H1 (cell line): ENCODE data around the gene FLT3. TPM values are rescaled to one million over a fixed set of nuclear protein-coding genes. Genes with fewer than 3 reads are reported as not detected.
A peak's percentile ranks its signal among the peaks of the same experiment; 100 is the strongest.

Experiments
- CTCF ChIA-PET: fragments of 300-600 bp; sonication (Branson Sonifier 250); formaldehyde crosslinking; loops from one replicate; lab custom pipeline; 2021; ENCODE audit not compliant: partially characterized antibody; lab: Charles Lee
- POLR2A ChIA-PET: fragments of 300-600 bp; sonication (Branson Sonifier 250); formaldehyde crosslinking; loops from one replicate; lab custom pipeline; 2021; ENCODE audit warnings: inconsistent platforms; ENCODE audit not compliant: partially characterized antibody; lab: Charles Lee
- DNase-seq, 2 experiments: peaks; one replicate each; pipeline versions ENCODE4 v3.0.0 to v3.0.0-alpha.2; 2010 to 2022; ENCODE audit warnings: low spot score in 2 of 2, low read depth in 1 of 2, mixed read lengths in 1 of 2
- FAIRE-seq: peaks from 2 replicates; lab custom pipeline; 2011; peaks lifted over from hg19 to GRCh38; lab: Jason Lieb, UNC
- H2AFZ ChIP-seq: 2 replicates; pipeline ENCODE4 v1.8.1; 2012; ENCODE audit warnings: low read length, inconsistent platforms
- H2AK5ac ChIP-seq: 2 replicates; pipeline ENCODE4 v1.6.1; 2013; ENCODE audit warnings: low read depth, low read length
- H2BK120ac ChIP-seq: replicated peaks from 2 replicates; pipeline ENCODE3; 2013; ENCODE audit warnings: low read depth, low read length, inconsistent platforms
- H2BK12ac ChIP-seq: 2 replicates; pipeline ENCODE4 v1.6.1; 2013; ENCODE audit warnings: low read depth, low read length
- H2BK15ac ChIP-seq: 2 replicates; pipeline ENCODE4 v1.6.1; 2013; ENCODE audit warnings: low read length
- H2BK20ac ChIP-seq: 2 replicates; pipeline ENCODE4 v1.6.1; 2013; ENCODE audit warnings: low read length
- H2BK5ac ChIP-seq: 2 replicates; pipeline ENCODE4 v1.6.1; 2013; ENCODE audit warnings: low read depth, low read length
- H3K14ac ChIP-seq: 2 replicates; pipeline ENCODE4 v1.6.1; 2013; ENCODE audit warnings: inconsistent platforms; ENCODE audit not compliant: insufficient read length
- H3K18ac ChIP-seq: 2 replicates; pipeline ENCODE4 v1.6.1; 2013; ENCODE audit warnings: low read length; ENCODE audit errors: extremely low read depth
- H3K23ac ChIP-seq: 2 replicates; pipeline ENCODE4 v1.6.1; 2013; ENCODE audit warnings: inconsistent platforms; ENCODE audit not compliant: insufficient read length
- H3K23me2 ChIP-seq: 2 replicates; pipeline ENCODE4 v1.6.1; 2013; ENCODE audit warnings: low read depth, low read length
- H3K27ac ChIP-seq: 2 replicates; pipeline ENCODE4 v1.6.1; 2011; ENCODE audit warnings: low read depth, low read length, inconsistent platforms
- H3K27me3 ChIP-seq, 4 experiments: replicated peaks in 1 of 4; 1 replicate in 1 of 4; 2 replicates in 3 of 4; pipeline versions ENCODE4 v1.6.1 to v1.8.1; 2011 to 2013; ENCODE audit warnings: low read length in 3 of 4, mild to moderate bottlenecking in 3 of 4, inconsistent platforms in 2 of 4, mixed read lengths in 2 of 4, moderate library complexity in 1 of 4; ENCODE audit not compliant: control insufficient read depth in 3 of 4, insufficient read depth in 3 of 4; ENCODE audit errors: extremely low read depth in 1 of 4
- H3K36me3 ChIP-seq, 4 experiments: 2 replicates each; pipeline versions ENCODE4 v1.6.1 to v1.8.1; 2011 to 2013; ENCODE audit warnings: mild to moderate bottlenecking in 4 of 4, low read length in 3 of 4, moderate library complexity in 2 of 4, control low read depth in 1 of 4, inconsistent platforms in 1 of 4; ENCODE audit not compliant: insufficient read depth in 4 of 4, control insufficient read depth in 2 of 4
- H3K4ac ChIP-seq: replicated peaks from 2 replicates; pipeline ENCODE3; 2013; ENCODE audit warnings: low read length, low read depth, mixed read lengths, inconsistent platforms; ENCODE audit not compliant: insufficient read length
- H3K4me1 ChIP-seq, 4 experiments: replicated peaks in 1 of 4; 1 replicate in 1 of 4; 2 replicates in 3 of 4; pipeline versions ENCODE4 v1.6.1 to v1.8.1; 2011 to 2013; ENCODE audit warnings: low read length in 3 of 4, inconsistent platforms in 2 of 4, mixed read lengths in 1 of 4; ENCODE audit not compliant: insufficient read depth in 4 of 4, control insufficient read depth in 3 of 4
- H3K4me2 ChIP-seq, 2 experiments: 2 replicates each; pipeline versions ENCODE4 v1.6.1 to v1.8.1; 2011 to 2013; ENCODE audit warnings: low read depth in 2 of 2, low read length in 2 of 2, control low read depth in 1 of 2, inconsistent platforms in 1 of 2, mild to moderate bottlenecking in 1 of 2; ENCODE audit not compliant: insufficient read depth in 1 of 2
- H3K4me3 ChIP-seq, 4 experiments: fragments of 200-600, 300-600 bp in 1 of 4; sonication (generic), shearing (Covaris generic), sonication (Bioruptor Twin) in 1 of 4; 2 replicates each; pipeline versions ENCODE4 v1.5.1 to v1.8.1; 2011 to 2016; ENCODE audit warnings: low read length in 4 of 4, low read depth in 3 of 4, control low read depth in 2 of 4, inconsistent platforms in 2 of 4, mild to moderate bottlenecking in 2 of 4, mixed read lengths in 1 of 4, moderate library complexity in 1 of 4; ENCODE audit not compliant: insufficient read depth in 2 of 4; ENCODE audit errors: extremely low read depth in 1 of 4
- H3K56ac ChIP-seq: replicated peaks from 2 replicates; pipeline ENCODE3; 2013; ENCODE audit warnings: low read depth, mild to moderate bottlenecking, mixed read lengths, low read length, inconsistent platforms; ENCODE audit not compliant: insufficient read length
- H3K79me1 ChIP-seq: 2 replicates; pipeline ENCODE4 v1.6.1; 2013; ENCODE audit warnings: low read depth, low read length, control low read depth
- H3K79me2 ChIP-seq, 2 experiments: 2 replicates each; pipeline versions ENCODE4 v1.6.1 to v1.8.1; 2012 to 2013; ENCODE audit warnings: low read length in 2 of 2, mild to moderate bottlenecking in 2 of 2, inconsistent platforms in 1 of 2; ENCODE audit not compliant: insufficient read depth in 2 of 2, control insufficient read depth in 1 of 2
- H3K9ac ChIP-seq, 4 experiments: replicated peaks in 1 of 4; 1 replicate in 1 of 4; 2 replicates in 3 of 4; pipeline versions ENCODE4 v1.6.1 to v1.8.1; 2011 to 2013; ENCODE audit warnings: low read depth in 3 of 4, low read length in 3 of 4, control low read depth in 2 of 4, mild to moderate bottlenecking in 2 of 4, moderate library complexity in 2 of 4, inconsistent platforms in 1 of 4; ENCODE audit errors: extremely low read depth in 1 of 4
- H3K9me3 ChIP-seq, 2 experiments: 2 replicates each; pipeline versions ENCODE4 v1.6.1 to v1.8.1; 2012 to 2013; ENCODE audit warnings: mild to moderate bottlenecking in 2 of 2, moderate library complexity in 2 of 2, control low read depth in 1 of 2, inconsistent platforms in 1 of 2, low read depth in 1 of 2, low read length in 1 of 2, mixed read lengths in 1 of 2; ENCODE audit not compliant: insufficient read depth in 2 of 2
- H4K20me1 ChIP-seq, 2 experiments: replicated peaks in 1 of 2; 2 replicates each; pipeline versions ENCODE3 to v1.8.1; 2011 to 2013; ENCODE audit warnings: inconsistent platforms in 2 of 2, low read length in 2 of 2, mild to moderate bottlenecking in 1 of 2; ENCODE audit not compliant: insufficient read depth in 2 of 2, control insufficient read depth in 1 of 2
- H4K5ac ChIP-seq: 2 replicates; pipeline ENCODE4 v1.6.1; 2013; ENCODE audit warnings: low read length, low read depth, mixed read lengths, inconsistent platforms; ENCODE audit not compliant: insufficient read length
- H4K8ac ChIP-seq: 2 replicates; pipeline ENCODE4 v1.8.0; 2013; ENCODE audit warnings: mild to moderate bottlenecking, moderate library complexity, low read length, inconsistent platforms; ENCODE audit not compliant: insufficient read depth; ENCODE audit errors: extremely low read depth
- H4K91ac ChIP-seq: replicated peaks from 2 replicates; pipeline ENCODE3; 2013; ENCODE audit warnings: low read length, mixed read lengths, inconsistent platforms; ENCODE audit not compliant: insufficient read length
- CTCF ChIP-seq, 3 experiments: IDR thresholded peaks; 1 replicate in 2 of 3; 2 replicates in 1 of 3; pipeline versions ENCODE4 v1.5.1 to v1.6.1; 2011; ENCODE audit warnings: low read length in 3 of 3, mild to moderate bottlenecking in 3 of 3, inconsistent platforms in 2 of 3, low read depth in 1 of 3, moderate library complexity in 1 of 3; ENCODE audit not compliant: insufficient read depth in 1 of 3; ENCODE audit errors: control extremely low read depth in 1 of 3
- MAX ChIP-seq: IDR thresholded peaks from 2 replicates; pipeline ENCODE4 v1.6.1; 2012; ENCODE audit warnings: inconsistent platforms
- POLR2A ChIP-seq, 2 experiments: IDR thresholded peaks; 1 replicate in 1 of 2; 2 replicates in 1 of 2; pipeline ENCODE4 v1.6.1; 2011; ENCODE audit warnings: low read depth in 2 of 2, low read length in 2 of 2, mild to moderate bottlenecking in 2 of 2; ENCODE audit errors: control extremely low read depth in 1 of 2
- RAD21 ChIP-seq, 2 experiments: IDR thresholded peaks in 1 of 2; conservative IDR thresholded peaks in 1 of 2; 2 replicates each; pipeline ENCODE4 v1.6.1; 2011; ENCODE audit warnings: low read depth in 2 of 2, low read length in 2 of 2, improper control_type of control experiment in 1 of 2, inconsistent platforms in 1 of 2, mild to moderate bottlenecking in 1 of 2, moderate library complexity in 1 of 2
- WGBS, 2 experiments: shearing (Covaris generic) in 1 of 2; methylation state at CpG; one replicate each; pipeline versions ENCODE4 v1.1.6 to v1.1.7; 2013 to 2015; ENCODE audit warnings: low lambda C conversion rate in 2 of 2, mixed read lengths in 2 of 2, inconsistent platforms in 1 of 2, low coverage in 1 of 2, missing lambda C conversion rate in 1 of 2; ENCODE audit not compliant: insufficient replicate concordance in 2 of 2, insufficient coverage in 1 of 2, insufficient read length in 1 of 2; ENCODE audit errors: extremely low coverage in 1 of 2, missing lambda C conversion rate in 1 of 2; 5-methylcytosine and 5-hydroxymethylcytosine counted together
- polyA plus RNA-seq, 7 experiments: library from polyadenylated mRNA; depleted of rRNA in 3 of 7; stranded (reverse) in 5 of 7; unstranded in 2 of 7; fragments of >200 nt in 5 of 7; fragments of 200-250 nt in 2 of 7; gene quantifications; 1 replicate in 5 of 7; 2 replicates in 1 of 7; 4 replicates in 1 of 7; pipeline versions ENCODE4 v1.2.1 to v1.2.3, GENCODE V29; 2011 to 2013; ENCODE audit warnings: missing spikeins in 2 of 7, mixed read lengths in 2 of 7
- total RNA-seq: library from RNA; stranded (reverse); fragmentation: NEBNext Ultra II Directional; extraction: Animal tissue kit (Norgen Biotek cat#: 25700); gene quantifications from 2 replicates; pipeline ENCODE4 v1.2.1, GENCODE V29; 2021

The FLT3 gene
- total and polyA plus RNA-seq, 2 of the 8 experiments (the other 6 are each of a cell fraction or from before 2014, with no cell fraction given): 0.44 to 0.71 TPM

- Histone ChIP-seq H3K4me1 (peaks cover 0 to 8% (median 5%) of the 10 kb centered on the region in 4 experiments; a peak in 4 of 7 replicates), H2BK5ac (no peak overlapping the region), H3K27ac (no peak overlapping the region), H3K23me2 (no peaks in the 10 kb centered on the region), H4K8ac (no peak overlapping the region), H2BK15ac (no peak overlapping the region), H4K91ac (no peak overlapping the region), H3K27me3 (no peaks in the 10 kb centered on the region), H4K20me1 (no peaks in the 10 kb centered on the region), H3K18ac (no peak overlapping the region), H3K4ac (no peak overlapping the region), H3K9ac (no peak overlapping the region), H3K79me1 (no peaks in the 10 kb centered on the region), H4K5ac (no peak overlapping the region), H3K79me2 (no peaks in the 10 kb centered on the region), H2AK5ac (no peak overlapping the region), H3K4me2 (no peak overlapping the region), H3K9me3 (no peaks in the 10 kb centered on the region), H3K36me3 (no peaks in the 10 kb centered on the region), H2AFZ (no peak overlapping the region), H2BK20ac (no peak overlapping the region), H3K23ac (no peak overlapping the region), H2BK12ac (no peak overlapping the region), H2BK120ac (no peak overlapping the region), H3K14ac (no peak overlapping the region), H3K56ac (no peak overlapping the region), H3K4me3 (no peak overlapping the region)
- POLR2A ChIA-PET: no interaction called here
- FAIRE-seq (peak; percentile 85), DNase-seq (peak in 1 of 2 experiments; percentile 64)
- TF ChIP-seq MAX (peak; percentile 27; the same call in 1 of the 2 replicates), POLR2A (IDR thresholded peaks at IDR 0.05; ENCODE audit: control extremely low read depth in 1 of 2, low read depth in 2 of 2, low read length in 2 of 2) (no peak), RAD21 (IDR thresholded peaks at IDR 0.05 in 1 of 2, conservative IDR thresholded peaks at IDR 0.05 in 1 of 2; ENCODE audit: low read depth in 2 of 2, low read length in 2 of 2) (peak; percentile 74 to 80), CTCF (IDR thresholded peaks at IDR 0.05; ENCODE audit: control extremely low read depth in 1 of 3, insufficient read depth in 1 of 3, low read depth in 1 of 3, low read length in 3 of 3) (peak; percentile 51 to 68 (median 67))
- CTCF ChIA-PET: interaction anchor here (0.7 to 3.0 kb wide), 10 partner anchors 12 to 190 kb away, joined by 3 to 19 read pairs (median 3); no protein-coding TSS in a partner anchor
- WGBS, 2 experiments: 37% methylated on average over 7 of the region's 7 CpGs; no CpG with 5 or more reads in 1 of the 2 experiments
Measured at GRCh38 chr13:27997904-27998522, 102.4 kb downstream of the FLT3 start.
